ENCODE measurements around the gene NEUROG3.

DNA sequence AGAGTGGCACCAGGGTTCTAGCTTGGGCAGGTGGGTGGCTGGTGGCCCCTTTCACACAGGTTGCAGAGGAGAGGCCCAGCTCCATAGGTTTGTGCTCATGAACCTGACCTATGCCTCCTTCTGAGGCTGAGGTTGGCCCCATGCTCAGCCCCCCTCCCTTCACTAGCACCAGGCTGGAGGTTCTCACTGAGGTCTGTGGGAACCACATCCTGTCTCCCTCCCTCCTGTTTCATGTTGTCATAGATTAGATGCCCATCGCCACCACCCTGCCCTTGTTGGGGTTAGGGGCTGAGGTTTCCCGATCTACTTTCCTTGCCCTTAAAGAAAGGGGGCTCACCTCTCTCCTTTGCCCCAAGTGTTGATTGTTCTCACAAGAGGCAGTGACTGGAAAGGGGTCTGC is 14.7 kb downstream of the NEUROG3 start:
- TF ChIP-seq, protein P1, sequence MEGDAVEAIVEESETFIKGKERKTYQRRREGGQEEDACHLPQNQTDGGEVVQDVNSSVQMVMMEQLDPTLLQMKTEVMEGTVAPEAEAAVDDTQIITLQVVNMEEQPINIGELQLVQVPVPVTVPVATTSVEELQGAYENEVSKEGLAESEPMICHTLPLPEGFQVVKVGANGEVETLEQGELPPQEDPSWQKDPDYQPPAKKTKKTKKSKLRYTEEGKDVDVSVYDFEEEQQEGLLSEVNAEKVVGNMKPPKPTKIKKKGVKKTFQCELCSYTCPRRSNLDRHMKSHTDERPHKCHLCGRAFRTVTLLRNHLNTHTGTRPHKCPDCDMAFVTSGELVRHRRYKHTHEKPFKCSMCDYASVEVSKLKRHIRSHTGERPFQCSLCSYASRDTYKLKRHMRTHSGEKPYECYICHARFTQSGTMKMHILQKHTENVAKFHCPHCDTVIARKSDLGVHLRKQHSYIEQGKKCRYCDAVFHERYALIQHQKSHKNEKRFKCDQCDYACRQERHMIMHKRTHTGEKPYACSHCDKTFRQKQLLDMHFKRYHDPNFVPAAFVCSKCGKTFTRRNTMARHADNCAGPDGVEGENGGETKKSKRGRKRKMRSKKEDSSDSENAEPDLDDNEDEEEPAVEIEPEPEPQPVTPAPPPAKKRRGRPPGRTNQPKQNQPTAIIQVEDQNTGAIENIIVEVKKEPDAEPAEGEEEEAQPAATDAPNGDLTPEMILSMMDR (IDR thresholded peaks at IDR 0.05; ENCODE audit: low read length) = no peak
- no peak for TF ChIP-seq EZH2 (optimal IDR thresholded peaks at IDR 0.05; ENCODE audit: low read depth, low read length)
